ENCODE results near the gene LAMA5.

LAMA5 gene

GRCh38 chr20:62367136-62367632 lies at the start of gene LAMA5:
Gene LAMA5 (minus strand): TSS chr20:62367312. CDS start chr20:62367245, 67 bp downstream.
- ChIA-PET POLR2A (no interaction called here), CTCF (interaction anchor here (1.4 to 1.9 kb wide), 4 partner anchors 10 to 16 kb away, joined by 3 to 5 read pairs (median 4); no protein-coding TSS in a partner anchor)
- peak; percentile 75 for DNase-seq (ENCODE audit: extremely low spot score)
- TF ChIP-seq CTCF (IDR thresholded peaks at IDR 0.05; ENCODE audit: control extremely low read depth, extremely low read depth, low read depth, missing control alignments), result no peak

GRCh38 chr20:62415354-62416111 lies 48.4 kb upstream of the LAMA5 start:
- CTCF ChIA-PET, result no interaction called here
- DNase-seq (ENCODE audit: extremely low spot score), result no peak
- POLR2A ChIA-PET, result no interaction called here
- TF ChIP-seq CTCF (IDR thresholded peaks at IDR 0.05; ENCODE audit: control extremely low read depth, extremely low read depth, low read depth, missing control alignments), result no peak

- ChIA-PET POLR2A (interaction anchor here (0.5 kb wide), 1 partner anchor 14 kb away, joined by 6 read pairs; no protein-coding TSS in a partner anchor), CTCF (interaction anchor here (0.9 kb wide), 1 partner anchor 113 kb away, joined by 3 read pairs; no protein-coding TSS in a partner anchor)
- DNase-seq (ENCODE audit: extremely low spot score), result no peak
- no peak for TF ChIP-seq CTCF (IDR thresholded peaks at IDR 0.05; ENCODE audit: control extremely low read depth, extremely low read depth, low read depth, missing control alignments)
Observed at GRCh38 chr20:62413896-62414481, 46.9 kb upstream of the LAMA5 start.

- DNase-seq (ENCODE audit: extremely low spot score), result no peak
- ChIA-PET CTCF (no interaction called here), POLR2A (no interaction called here)
- no peak for TF ChIP-seq CTCF (IDR thresholded peaks at IDR 0.05; ENCODE audit: control extremely low read depth, extremely low read depth, low read depth, missing control alignments)
Observed at GRCh38 chr20:62413025-62413570, 46.0 kb upstream of the LAMA5 start.

- no peak for TF ChIP-seq CTCF (IDR thresholded peaks at IDR 0.05; ENCODE audit: control extremely low read depth, extremely low read depth, low read depth, missing control alignments)
- no peak for DNase-seq (ENCODE audit: extremely low spot score)
- ChIA-PET CTCF (no interaction called here), POLR2A (no interaction called here)
Observed at GRCh38 chr20:62412194-62413024, 45.3 kb upstream of the LAMA5 start.
